ENCODE results near the gene SUN1.
"Not testable (repeated sequence)": the region's sequence is repeated elsewhere in the genome, so short reads cannot be mapped to it uniquely, and the experiment has no call there.

The SUN1 gene

DNA sequence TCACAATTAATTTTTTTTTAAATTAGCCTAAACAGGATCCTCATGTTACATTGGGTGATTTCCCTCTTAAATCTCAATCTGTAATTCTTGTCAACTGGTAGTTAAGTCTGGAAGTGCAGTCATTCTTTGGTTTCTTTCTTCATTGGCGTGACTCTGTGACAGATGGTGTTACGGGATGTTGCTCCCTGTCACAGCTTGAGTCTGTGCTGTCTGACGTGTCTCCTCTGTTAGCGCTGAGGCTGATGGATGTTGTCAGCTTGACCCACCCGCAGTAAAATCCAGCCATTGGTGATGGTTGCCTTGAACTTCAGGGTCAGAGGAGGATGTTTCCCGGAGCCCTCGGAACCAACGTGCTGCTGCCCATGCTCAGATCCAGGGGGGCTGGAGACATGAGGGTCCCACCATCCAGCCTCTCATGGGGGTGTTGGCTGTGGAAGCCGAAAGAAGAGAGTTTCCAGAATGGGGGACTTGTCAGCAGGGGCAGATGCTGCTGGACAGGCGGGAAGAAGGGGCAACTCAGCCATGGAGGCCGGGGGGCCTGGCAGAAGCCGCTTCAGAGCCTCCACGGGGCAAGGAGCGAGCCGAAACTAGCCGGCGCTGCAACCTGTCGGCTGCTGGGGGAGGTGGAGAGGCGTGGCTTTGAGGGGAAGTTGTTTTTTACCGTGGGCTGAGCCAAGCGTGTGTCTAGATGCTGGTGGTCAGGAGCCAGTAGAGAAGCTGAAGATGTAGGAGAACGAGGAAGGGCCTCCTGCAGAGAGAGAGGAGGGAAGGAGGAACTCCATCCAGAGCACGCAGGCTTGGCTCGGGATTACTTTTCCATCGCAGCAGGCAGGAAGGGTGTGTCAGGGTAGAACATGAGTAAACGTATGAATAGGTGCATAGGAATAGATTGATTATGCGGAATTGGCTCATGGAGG, 3.5 kb downstream of the SUN1 start:
- DNase-seq, result no peak

DNA sequence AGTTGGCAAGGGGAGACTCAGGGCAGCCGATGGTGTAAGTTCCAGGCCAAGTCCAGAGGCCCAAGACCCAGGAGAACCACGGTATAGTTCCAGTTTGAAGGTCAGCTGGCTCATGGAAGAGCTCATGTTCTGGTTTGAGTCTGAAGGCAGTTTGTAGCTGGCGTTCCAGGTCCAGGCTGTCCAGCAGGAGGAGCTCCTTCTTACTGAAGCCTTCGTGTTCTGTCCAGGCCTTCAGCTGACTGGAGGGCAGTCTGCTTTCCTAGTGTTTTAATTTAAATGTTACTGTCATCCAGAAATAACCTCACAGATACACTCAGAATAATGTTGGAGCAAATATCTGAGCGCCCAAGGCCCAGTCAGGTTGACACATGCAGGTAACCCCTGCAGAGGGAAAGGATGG, 4.2 kb downstream of the SUN1 start:
- no peak for DNase-seq

DNA sequence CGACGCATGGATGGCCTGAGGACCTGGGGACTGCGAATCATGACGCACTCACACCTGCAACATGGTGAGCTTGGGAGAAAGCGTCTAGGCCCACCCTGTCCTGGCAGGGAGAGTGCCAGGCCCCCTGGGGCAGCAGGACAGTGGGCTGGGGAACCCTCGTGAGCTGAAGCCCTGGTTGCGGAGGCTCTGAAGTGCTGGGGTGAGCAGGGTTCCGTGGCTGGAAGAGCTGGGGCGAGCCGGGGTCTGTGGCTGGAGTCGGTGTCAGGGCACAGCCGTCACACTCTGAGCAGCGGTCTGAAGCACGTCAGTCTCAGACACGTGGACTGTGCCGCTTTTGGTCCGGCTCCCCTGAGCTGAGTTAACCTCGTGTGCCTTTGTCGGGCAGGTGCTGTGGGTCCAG, 4.7 kb downstream of the SUN1 start:
- no peak for DNase-seq

- no peak for DNase-seq
Observed at GRCh38 chr7:840001-840600, 7.8 kb downstream of the SUN1 start.

DNA sequence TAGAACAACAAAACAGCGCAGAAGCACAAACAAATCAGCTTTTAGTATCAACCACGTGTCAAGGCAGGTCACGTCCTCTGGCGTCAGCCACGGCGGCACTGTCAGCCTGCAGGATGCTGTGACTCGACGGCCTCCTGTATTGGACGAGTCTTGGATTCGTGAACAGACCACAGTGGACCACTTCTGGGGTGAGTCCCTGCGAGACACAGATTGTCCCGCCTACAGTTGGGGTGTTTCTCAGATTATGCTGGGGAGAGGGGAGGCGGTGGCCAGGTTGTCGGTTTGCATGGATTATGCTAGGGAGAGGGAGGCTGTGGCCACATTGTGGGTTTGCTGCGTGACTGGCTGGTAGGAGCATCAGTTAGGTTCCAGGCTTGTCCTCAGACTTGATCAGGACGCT, 9.7 kb downstream of the SUN1 start:
- no peak for DNase-seq

DNA sequence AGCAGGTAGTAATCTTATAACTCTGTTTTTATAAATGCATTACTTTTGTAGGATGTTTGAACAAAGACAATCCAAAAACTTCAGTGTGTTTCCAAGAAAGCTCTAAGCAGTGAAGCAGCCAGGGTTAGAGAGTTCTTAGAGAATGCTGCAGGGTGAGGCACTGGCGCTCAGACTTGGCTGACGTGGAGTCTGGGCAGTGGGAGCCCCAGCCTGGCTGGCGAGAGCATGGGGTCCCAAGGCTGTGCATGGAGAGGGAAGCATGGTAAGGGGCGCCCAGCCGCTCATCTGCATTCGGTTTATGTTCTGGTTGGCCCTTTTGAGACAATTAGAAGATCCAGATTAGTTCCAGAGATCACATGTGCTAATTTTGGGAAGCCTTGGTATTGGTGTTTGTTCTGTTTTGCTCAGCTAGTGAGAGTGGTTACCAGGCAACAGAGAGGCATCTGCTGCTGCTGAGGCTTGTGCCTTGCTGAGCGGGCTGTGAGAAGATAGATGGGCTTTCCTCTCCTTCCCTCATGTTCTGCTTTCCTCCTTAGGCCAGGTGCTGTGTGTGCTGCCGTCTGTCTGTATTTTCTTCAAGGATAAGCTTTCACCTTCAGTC, 10.3 kb downstream of the SUN1 start:
- no peak for DNase-seq

GRCh38 chr7:843230-843629, 11.0 kb downstream of the SUN1 start:
- no peak for DNase-seq

DNA sequence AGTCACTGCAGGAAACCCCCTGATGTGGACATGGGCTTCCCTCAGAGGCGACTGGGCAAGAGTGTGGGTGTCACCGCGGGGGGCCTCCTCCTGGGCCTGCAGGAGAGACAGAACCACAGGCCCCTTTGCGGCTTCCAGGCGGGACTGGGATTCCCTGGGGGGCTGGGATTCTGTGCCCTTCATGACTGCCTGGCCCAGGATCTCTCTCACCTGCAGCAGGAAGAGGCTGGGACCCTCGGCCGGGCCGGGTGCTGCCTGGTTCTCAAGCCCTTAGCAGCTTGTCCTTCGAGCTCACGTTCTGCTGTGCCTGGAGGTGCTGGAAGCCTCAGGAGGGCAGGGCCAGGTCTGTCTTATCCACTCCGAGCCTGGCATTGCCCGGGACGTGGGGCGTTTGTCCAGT, 11.8 kb downstream of the SUN1 start:
- DNase-seq, result no peak

DNA sequence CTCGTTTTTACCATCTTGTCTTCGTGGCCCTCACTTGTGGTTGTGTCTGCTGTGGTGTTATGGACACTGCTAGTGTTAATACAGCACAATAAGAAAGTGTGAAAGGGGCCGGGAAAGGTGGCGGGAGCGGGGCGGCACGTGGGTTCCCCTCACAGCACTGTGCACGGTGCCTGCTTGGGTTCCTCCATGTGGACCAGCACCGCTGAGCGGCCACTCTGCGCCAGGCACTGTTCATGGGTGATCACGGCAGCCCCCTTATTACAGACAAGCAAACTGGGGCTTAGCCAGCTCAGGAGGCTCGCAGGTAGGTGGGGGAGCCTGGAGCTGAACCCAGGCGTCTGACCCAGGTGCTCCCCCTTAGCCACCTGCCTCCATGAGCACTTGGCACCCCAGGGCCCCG, 12.2 kb downstream of the SUN1 start:
- no peak for DNase-seq

- DNase-seq, result no peak
Observed at GRCh38 chr7:845091-845490, 12.8 kb downstream of the SUN1 start.

DNA sequence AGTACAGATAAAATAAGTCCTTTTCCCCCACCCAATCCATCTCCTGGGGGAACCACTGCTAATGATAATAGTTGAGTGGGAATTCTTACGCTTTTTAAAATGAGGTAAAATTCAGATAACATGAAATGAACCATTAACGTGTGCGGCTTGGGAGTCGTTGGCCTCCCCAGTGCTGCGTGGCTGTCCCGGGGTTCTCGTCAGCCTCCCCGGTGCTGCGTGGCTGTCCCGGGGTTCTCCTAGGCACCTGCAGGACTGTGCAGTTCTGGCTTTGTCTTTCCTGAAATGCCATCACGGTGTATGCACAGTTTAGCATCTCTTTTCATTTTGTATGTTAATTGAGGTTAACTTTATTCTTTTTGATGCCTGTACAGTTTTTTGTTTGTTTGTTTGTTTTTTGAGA, 13.5 kb downstream of the SUN1 start:
- no peak for DNase-seq

GRCh38 chr7:846958-847650, 14.8 kb downstream of the SUN1 start:
- not testable (repeated sequence) for DNase-seq

GRCh38 chr7:847728-848127, 15.5 kb downstream of the SUN1 start:
- DNase-seq, result not testable (repeated sequence)

GRCh38 chr7:849145-849544, 16.9 kb downstream of the SUN1 start:
- no peak for DNase-seq

- DNase-seq, result no peak
Observed at GRCh38 chr7:849781-850180, 17.5 kb downstream of the SUN1 start.

- DNase-seq, result no peak
Observed at GRCh38 chr7:851204-851603, 18.9 kb downstream of the SUN1 start.

- no peak for DNase-seq
Observed at GRCh38 chr7:853366-854117, 21.3 kb downstream of the SUN1 start.

DNA sequence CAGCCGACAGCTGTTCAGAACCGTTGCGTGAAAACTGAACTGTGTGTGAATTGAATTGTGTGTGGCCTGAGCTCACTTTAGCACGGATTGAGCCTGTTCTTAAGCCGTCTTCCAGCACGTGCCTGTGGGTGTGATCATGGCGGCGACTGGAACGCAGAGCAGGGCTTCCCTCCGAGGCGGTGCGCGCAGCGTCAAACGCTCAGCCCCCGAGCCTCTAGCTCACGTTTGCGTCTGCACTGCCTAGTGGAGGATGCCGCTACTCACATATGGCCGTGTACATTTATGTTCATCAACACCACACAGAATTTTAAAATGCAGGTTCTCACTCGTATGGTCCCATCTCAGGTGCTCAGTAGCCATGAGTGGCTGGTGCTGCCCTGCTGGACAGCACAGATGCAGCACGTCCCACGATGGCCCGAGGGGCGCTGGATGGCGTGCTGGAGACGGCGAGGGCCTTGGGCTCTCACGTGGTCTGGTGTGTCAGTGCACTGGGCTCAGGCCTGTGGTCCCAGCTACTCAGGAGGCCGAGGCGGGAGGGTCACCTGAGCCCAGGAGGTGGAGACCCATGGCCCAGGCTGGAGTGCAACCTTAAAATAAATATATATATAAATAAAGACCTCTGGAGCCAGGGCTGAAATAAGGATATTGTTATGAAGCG, 22.0 kb downstream of the SUN1 start:
- no peak for DNase-seq

- DNase-seq, result no peak
Observed at GRCh38 chr7:855686-856369, 23.6 kb downstream of the SUN1 start.

DNA sequence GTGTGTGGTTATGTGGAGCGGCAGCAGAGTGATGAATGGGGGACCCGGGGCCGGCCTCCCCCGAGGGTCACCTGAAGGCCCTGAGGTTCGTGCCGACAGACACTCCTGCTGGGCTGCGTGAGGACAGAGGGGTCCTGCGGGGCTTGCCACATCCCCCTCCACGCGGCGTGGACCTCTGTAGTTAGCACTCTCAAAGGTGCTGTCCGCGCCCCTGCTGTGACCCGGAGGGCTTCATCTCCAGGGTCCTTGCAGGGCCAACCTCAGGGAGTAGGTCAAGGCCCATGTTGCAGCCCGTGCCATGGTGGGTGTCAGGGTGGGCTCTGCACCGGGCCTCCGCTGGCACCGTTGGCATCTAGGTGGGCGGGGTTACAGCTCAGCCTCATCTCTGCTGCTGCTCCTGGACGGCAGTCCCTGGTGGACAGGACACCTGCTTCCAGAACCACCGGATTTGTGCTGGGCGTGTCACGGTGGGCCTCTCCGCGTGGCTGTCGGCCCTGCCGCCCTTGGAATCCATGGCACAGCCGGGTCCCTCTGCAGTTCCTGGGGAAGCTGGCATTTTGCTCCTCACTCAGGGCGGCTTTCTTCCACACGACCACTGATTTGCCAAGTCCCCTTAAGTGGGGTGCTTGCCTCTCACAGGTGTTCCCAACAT, 24.3 kb downstream of the SUN1 start:
- no peak for DNase-seq

- DNase-seq, result no peak
Observed at GRCh38 chr7:857661-858060, 25.4 kb downstream of the SUN1 start.

All from stimulated activated CD4-positive, alpha-beta T cell treated with anti-CD3 and anti-CD28 coated beads, Interleukin-4, amount 100 ng/mL, for 1 hour (primary cell).